Skeletal muscle satellite cell (primary cell): Measurements from ENCODE around the gene MTFR2.

Source experiments
- H3K27me3 ChIP-seq: 2 replicates; pipeline ENCODE4 v1.7.0; 2013; ENCODE audit warnings: low read length; ENCODE audit not compliant: control insufficient read depth, insufficient read depth
- H3K36me3 ChIP-seq: 2 replicates; pipeline ENCODE4 v1.7.0; 2013; ENCODE audit warnings: mild to moderate bottlenecking, control low read depth, low read length; ENCODE audit not compliant: insufficient read depth
- H3K4me1 ChIP-seq: 2 replicates; pipeline ENCODE4 v1.7.0; 2013; ENCODE audit warnings: low read length; ENCODE audit not compliant: control insufficient read depth, insufficient read depth
- H3K4me2 ChIP-seq: 2 replicates; pipeline ENCODE4 v1.7.0; 2013; ENCODE audit warnings: mild to moderate bottlenecking, low read length
- H3K4me3 ChIP-seq: 2 replicates; pipeline ENCODE4 v1.7.0; 2013; ENCODE audit warnings: low read length
- H3K9ac ChIP-seq: 2 replicates; pipeline ENCODE4 v1.7.0; 2013; ENCODE audit warnings: mild to moderate bottlenecking, low read depth, low read length, moderate library complexity
- H3K9me3 ChIP-seq: replicated peaks from 2 replicates; pipeline ENCODE4 v1.7.0; 2013; ENCODE audit warnings: mild to moderate bottlenecking, control low read depth, low read length

The MTFR2 gene

GRCh38 chr6:136210398-136211165, 39.5 kb downstream of the MTFR2 start:
- H3K36me3 ChIP-seq, result no peaks in the 10 kb centered on the region
- H3K9ac ChIP-seq, result no peak overlapping the region
- H3K4me3 ChIP-seq, result no peak overlapping the region

DNA sequence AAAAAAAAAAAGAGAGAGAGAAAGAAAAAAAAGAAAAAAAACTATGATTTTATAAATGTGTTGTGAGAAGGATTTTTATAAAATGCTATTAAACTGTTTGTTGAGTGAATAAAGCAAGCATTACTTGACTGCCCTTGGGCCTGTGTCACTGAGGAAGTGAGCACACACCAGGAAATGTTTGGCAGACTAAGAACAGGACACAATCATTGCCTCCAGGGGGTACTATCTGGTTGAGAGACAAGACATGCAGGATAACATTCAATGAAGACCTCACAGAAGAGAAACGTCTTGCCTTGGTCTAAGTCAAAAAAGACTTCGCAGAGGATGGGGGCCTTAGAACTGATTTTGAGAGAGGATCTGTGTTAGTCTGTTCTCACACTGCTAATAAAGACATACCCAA, 40.6 kb downstream of the MTFR2 start:
- no peaks in the 10 kb centered on the region for H3K4me1 ChIP-seq
- no peak overlapping the region for H3K9ac ChIP-seq
- no peaks in the 10 kb centered on the region for H3K9me3 ChIP-seq
- no peaks in the 10 kb centered on the region for H3K36me3 ChIP-seq
- H3K4me2 ChIP-seq, result no peak overlapping the region
- no peaks in the 10 kb centered on the region for H3K27me3 ChIP-seq
- no peak overlapping the region for H3K4me3 ChIP-seq

More at GRCh38 chr6:136210398-136211165, 39.5 kb downstream of the MTFR2 start:
- Histone ChIP-seq H3K27me3 (no peaks in the 10 kb centered on the region), H3K4me2 (no peak overlapping the region), H3K4me1 (no peaks in the 10 kb centered on the region), H3K9me3 (no peaks in the 10 kb centered on the region)

- Histone ChIP-seq H3K9ac (no peak overlapping the region), H3K9me3 (no peaks in the 10 kb centered on the region), H3K36me3 (no peaks in the 10 kb centered on the region), H3K4me1 (no peaks in the 10 kb centered on the region), H3K4me2 (no peak overlapping the region), H3K27me3 (no peaks in the 10 kb centered on the region), H3K4me3 (no peak overlapping the region)
These were observed 41.3 kb downstream of the MTFR2 start for GRCh38 chr6:136208783-136209182.

DNA sequence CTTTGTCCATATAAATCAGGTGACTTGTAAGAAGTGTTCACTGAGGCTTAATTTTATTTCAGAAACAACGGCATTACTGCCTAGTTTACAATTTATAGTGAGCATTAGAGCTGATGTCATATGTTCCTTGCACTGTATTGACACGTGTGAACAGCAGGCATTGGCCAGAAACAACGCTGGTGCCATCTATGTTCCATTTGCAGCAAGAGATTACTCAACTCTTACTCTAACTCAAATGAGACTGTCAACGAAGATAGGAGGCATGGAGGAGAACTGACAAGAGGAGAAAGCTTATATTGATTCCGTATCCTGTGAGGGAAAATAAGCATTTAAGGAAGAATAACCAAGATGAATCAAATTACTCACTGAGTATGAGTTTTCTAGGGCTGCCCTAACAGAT, 48.4 kb downstream of the MTFR2 start:
- Histone ChIP-seq H3K4me3 (no peak overlapping the region), H3K27me3 (no peaks in the 10 kb centered on the region), H3K9me3 (no peaks in the 10 kb centered on the region), H3K9ac (no peak overlapping the region), H3K4me2 (no peak overlapping the region), H3K36me3 (no peaks in the 10 kb centered on the region), H3K4me1 (no peaks in the 10 kb centered on the region)

DNA sequence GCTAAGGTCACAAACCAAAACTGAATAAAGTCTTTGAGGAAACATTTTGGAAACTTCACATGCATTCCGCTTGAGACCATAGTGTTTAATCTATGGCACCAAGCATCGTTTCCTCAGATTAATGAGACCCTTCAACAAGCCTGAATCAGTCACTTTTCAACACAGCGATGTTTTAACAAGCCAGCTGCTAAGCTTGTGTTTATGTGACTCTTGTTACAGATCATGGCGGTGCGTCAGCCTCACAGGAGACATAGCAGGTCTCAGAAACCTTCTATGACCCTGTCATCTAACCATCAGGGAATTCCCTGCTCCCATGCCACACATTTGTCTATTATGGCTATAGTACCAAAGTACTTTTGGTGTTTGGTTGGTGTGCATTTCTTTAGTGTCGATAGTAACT, 57.2 kb downstream of the MTFR2 start:
- Histone ChIP-seq H3K4me1 (no peaks in the 10 kb centered on the region), H3K9me3 (no peaks in the 10 kb centered on the region), H3K4me2 (no peak overlapping the region), H3K36me3 (no peaks in the 10 kb centered on the region), H3K9ac (no peak overlapping the region), H3K4me3 (no peak overlapping the region), H3K27me3 (no peaks in the 10 kb centered on the region)

GRCh38 chr6:136191606-136192312, 58.4 kb downstream of the MTFR2 start:
- Histone ChIP-seq H3K9ac (no peak overlapping the region), H3K4me3 (no peak overlapping the region), H3K4me2 (no peak overlapping the region), H3K9me3 (no peaks in the 10 kb centered on the region), H3K27me3 (no peaks in the 10 kb centered on the region), H3K36me3 (no peaks in the 10 kb centered on the region), H3K4me1 (no peaks in the 10 kb centered on the region)

- H3K4me3 ChIP-seq, result no peak overlapping the region
- H3K9ac ChIP-seq, result no peak overlapping the region
- no peak overlapping the region for H3K4me2 ChIP-seq
- H3K27me3 ChIP-seq, result no peaks in the 10 kb centered on the region
- H3K36me3 ChIP-seq, result no peaks in the 10 kb centered on the region
- no peaks in the 10 kb centered on the region for H3K9me3 ChIP-seq
- no peaks in the 10 kb centered on the region for H3K4me1 ChIP-seq
These were observed 61.0 kb downstream of the MTFR2 start for GRCh38 chr6:136189104-136189503.

- H3K9me3 ChIP-seq, result no peaks in the 10 kb centered on the region
- H3K36me3 ChIP-seq, result no peaks in the 10 kb centered on the region
- no peaks in the 10 kb centered on the region for H3K27me3 ChIP-seq
- H3K4me1 ChIP-seq, result no peaks in the 10 kb centered on the region
- no peak overlapping the region for H3K9ac ChIP-seq
- no peak overlapping the region for H3K4me2 ChIP-seq
- H3K4me3 ChIP-seq, result no peak overlapping the region
These were observed 61.6 kb downstream of the MTFR2 start for GRCh38 chr6:136188486-136188885.

DNA sequence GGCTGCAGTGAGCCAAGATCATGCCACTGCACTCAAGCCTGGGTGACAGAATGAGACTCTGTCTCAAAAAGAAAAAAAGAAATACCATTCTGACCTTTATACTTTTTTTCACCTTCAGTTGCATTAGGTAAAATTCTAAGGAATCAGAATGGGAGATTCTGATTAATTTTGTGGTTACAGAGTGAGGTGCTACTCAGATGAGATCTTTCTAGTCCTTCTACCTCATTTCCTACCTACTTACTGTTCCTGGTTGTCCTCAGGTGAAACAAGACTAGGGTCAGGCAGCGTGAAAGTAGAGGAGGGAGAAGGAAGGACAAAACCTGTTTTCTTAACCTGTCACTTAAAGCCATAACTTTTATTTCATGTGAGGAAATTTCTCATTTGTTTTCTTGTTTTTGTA, 63.7 kb downstream of the MTFR2 start:
- no peaks in the 10 kb centered on the region for H3K36me3 ChIP-seq
- H3K9me3 ChIP-seq, result no peaks in the 10 kb centered on the region
- H3K4me3 ChIP-seq, result no peak overlapping the region
- no peaks in the 10 kb centered on the region for H3K4me1 ChIP-seq
- no peak overlapping the region for H3K4me2 ChIP-seq
- no peak overlapping the region for H3K9ac ChIP-seq
- H3K27me3 ChIP-seq, result no peaks in the 10 kb centered on the region

DNA sequence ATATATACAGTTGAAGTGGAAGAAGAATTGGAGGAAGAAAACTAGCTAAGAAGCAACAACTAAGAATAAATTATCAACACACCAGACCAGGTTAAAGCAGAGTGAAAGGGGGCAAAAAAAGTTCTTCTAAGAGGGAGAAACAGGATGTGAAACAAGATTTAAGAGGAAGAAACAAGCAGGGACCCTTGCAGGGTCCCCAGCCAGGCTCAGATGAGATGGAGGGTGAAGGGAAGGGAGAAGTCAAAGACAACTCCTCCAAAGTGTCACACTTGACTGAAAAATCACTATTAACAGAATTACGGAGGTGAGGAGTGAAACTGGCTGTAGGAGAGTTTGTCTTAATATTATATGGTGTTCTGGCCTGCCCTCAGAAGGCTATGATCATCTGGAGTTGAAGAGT, 65.4 kb downstream of the MTFR2 start:
- H3K9ac ChIP-seq, result no peak overlapping the region
- peaks cover 5% of the 10 kb centered on the region for H3K4me1 ChIP-seq
- no peaks in the 10 kb centered on the region for H3K36me3 ChIP-seq
- H3K4me2 ChIP-seq, result no peak overlapping the region
- no peaks in the 10 kb centered on the region for H3K27me3 ChIP-seq
- no peaks in the 10 kb centered on the region for H3K9me3 ChIP-seq
- H3K4me3 ChIP-seq, result no peak overlapping the region

DNA sequence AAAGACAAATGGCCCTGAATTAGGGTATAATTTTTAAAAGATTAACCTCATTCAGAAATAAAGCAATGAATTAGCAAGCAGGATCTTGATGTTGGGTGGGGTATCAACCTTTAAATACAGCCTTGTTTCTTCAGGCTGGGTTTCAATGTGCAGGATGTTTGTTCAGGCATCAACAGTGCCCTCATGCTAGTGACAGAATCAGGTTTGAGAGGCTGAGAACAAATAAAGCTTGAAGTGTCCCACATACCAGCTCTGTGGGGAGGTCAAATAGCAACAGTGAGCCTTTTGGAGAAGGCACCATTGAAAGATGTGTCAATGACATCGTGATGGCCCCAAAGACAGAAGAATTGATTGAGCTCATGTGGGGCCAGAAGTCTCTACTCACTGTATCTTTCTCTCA, 68.2 kb downstream of the MTFR2 start:
- no peaks in the 10 kb centered on the region for H3K27me3 ChIP-seq
- H3K9me3 ChIP-seq, result no peaks in the 10 kb centered on the region
- H3K36me3 ChIP-seq, result no peaks in the 10 kb centered on the region
- no peak overlapping the region for H3K9ac ChIP-seq
- H3K4me1 ChIP-seq, result peaks cover 5% of the 10 kb centered on the region
- no peak overlapping the region for H3K4me3 ChIP-seq
- no peak overlapping the region for H3K4me2 ChIP-seq

- Histone ChIP-seq H3K9ac (no peak overlapping the region), H3K9me3 (no peaks in the 10 kb centered on the region), H3K4me2 (no peak overlapping the region), H3K36me3 (no peaks in the 10 kb centered on the region), H3K4me1 (peaks cover 5% of the 10 kb centered on the region), H3K4me3 (no peak overlapping the region), H3K27me3 (no peaks in the 10 kb centered on the region)
These were observed 68.6 kb downstream of the MTFR2 start for GRCh38 chr6:136181512-136181833.
